Loucy (cell line): ENCODE data around the gene SCEL.
"Not testable (repeated sequence)": the region's sequence is repeated elsewhere in the genome, so short reads cannot be mapped to it uniquely, and the experiment has no call there.

Experiments used
- H2AFZ ChIP-seq: fragments of 200-600 bp; sonication (generic); 2 replicates; pipeline ENCODE4 v1.6.0; 2016; ENCODE audit warnings: antibody characterized with exemption, mild to moderate bottlenecking, low read length, moderate library complexity
- H3F3A ChIP-seq: fragments of 200-600 bp; 2 replicates; pipeline ENCODE4 v1.6.0; 2016; ENCODE audit warnings: antibody characterized with exemption, low read depth, mild to moderate bottlenecking
- H3K27me3 ChIP-seq: fragments of 200-600 bp; sonication (generic); 2 replicates; pipeline ENCODE4 v1.6.1; 2014; ENCODE audit warnings: low read length, mild to moderate bottlenecking; ENCODE audit not compliant: insufficient read depth, poor library complexity, severe bottlenecking
- H3K36me3 ChIP-seq: fragments of 200-600 bp; sonication (generic); 2 replicates; pipeline ENCODE4 v1.6.1; 2016; ENCODE audit warnings: low read length; ENCODE audit not compliant: insufficient read depth
- H3K4me1 ChIP-seq: fragments of 200-600 bp; sonication (generic); 2 replicates; pipeline ENCODE4 v1.5.1; 2014; ENCODE audit warnings: low read length, mild to moderate bottlenecking; ENCODE audit not compliant: insufficient read depth, poor library complexity, severe bottlenecking
- H3K4me2 ChIP-seq: fragments of 200-600 bp; sonication (generic); 2 replicates; pipeline ENCODE4 v1.6.0; 2014; ENCODE audit warnings: antibody characterized with exemption, low read length, low read depth, mild to moderate bottlenecking; ENCODE audit not compliant: poor library complexity, severe bottlenecking
- H3K4me3 ChIP-seq: fragments of 200-600 bp; sonication (generic); 2 replicates; pipeline ENCODE4 v1.5.1; 2014; ENCODE audit warnings: low read length, mild to moderate bottlenecking, mixed read lengths; ENCODE audit not compliant: poor library complexity, severe bottlenecking
- H3K79me2 ChIP-seq: fragments of 200-600 bp; sonication (generic); 2 replicates; pipeline ENCODE4 v1.6.1; 2014; ENCODE audit warnings: low read length; ENCODE audit not compliant: insufficient read depth
- H3K9ac ChIP-seq: fragments of 200-600 bp; sonication (generic); 2 replicates; pipeline ENCODE4 v1.6.0; 2014; ENCODE audit warnings: mild to moderate bottlenecking, low read depth, low read length, moderate library complexity; ENCODE audit not compliant: poor library complexity, severe bottlenecking
- H3K9me2 ChIP-seq: fragments of 200-600 bp; sonication (generic); replicated peaks from 2 replicates; pipeline ENCODE4 v1.6.1; 2016; ENCODE audit warnings: low read depth, low read length, mixed read lengths
- H3K9me3 ChIP-seq: fragments of 200-600 bp; sonication (generic); 2 replicates; pipeline ENCODE4 v1.6.1; 2014; ENCODE audit warnings: mild to moderate bottlenecking, antibody characterized with exemption, low read length, low read depth; ENCODE audit not compliant: insufficient read depth
- H4K20me1 ChIP-seq: fragments of 200-600 bp; sonication (generic); 2 replicates; pipeline ENCODE4 v1.6.0; 2014; ENCODE audit warnings: antibody characterized with exemption, low read length, mild to moderate bottlenecking; ENCODE audit not compliant: insufficient read depth, poor library complexity, severe bottlenecking
- CTCF ChIP-seq: fragments of 200-600 bp; sonication (generic); conservative IDR thresholded peaks from 2 replicates; pipeline ENCODE4 v1.5.1; 2014; ENCODE audit warnings: mild to moderate bottlenecking, antibody characterized with exemption, low read length
- EZH2phosphoT487 ChIP-seq: fragments of 200-600 bp; IDR thresholded peaks from 2 replicates; pipeline ENCODE4 v1.6.1; 2018; ENCODE audit warnings: antibody characterized with exemption, mild to moderate bottlenecking, moderate library complexity, borderline replicate concordance

Gene SCEL

GRCh38 chr13:77637588-77637987, 102.1 kb downstream of the SCEL start:
- TF ChIP-seq EZH2phosphoT487, result no peak
- TF ChIP-seq CTCF, result no peak

GRCh38 chr13:77650409-77650808, 114.9 kb downstream of the SCEL start:
- Histone ChIP-seq H3K27me3 (no peaks in the 10 kb centered on the region), H3K9me2 (no peaks in the 10 kb centered on the region), H3K4me1 (no peaks in the 10 kb centered on the region), H3F3A (no peaks in the 10 kb centered on the region), H2AFZ (no peak overlapping the region), H3K9ac (no peak overlapping the region), H3K36me3 (no peaks in the 10 kb centered on the region), H4K20me1 (no peaks in the 10 kb centered on the region), H3K4me3 (no peak overlapping the region), H3K79me2 (no peaks in the 10 kb centered on the region), H3K4me2 (no peak overlapping the region), H3K9me3 (no peaks in the 10 kb centered on the region; the same call in 1 of the 2 replicates)
- no peak for TF ChIP-seq EZH2phosphoT487
- TF ChIP-seq CTCF, result no peak

More at GRCh38 chr13:77637588-77637987, 102.1 kb downstream of the SCEL start:
- no peaks in the 10 kb centered on the region for H3K79me2 ChIP-seq
- no peak overlapping the region for H3K4me3 ChIP-seq
- no peaks in the 10 kb centered on the region for H3K4me1 ChIP-seq
- no peaks in the 10 kb centered on the region for H3K9me2 ChIP-seq
- no peaks in the 10 kb centered on the region for H4K20me1 ChIP-seq
- H3K36me3 ChIP-seq, result no peaks in the 10 kb centered on the region
- no peaks in the 10 kb centered on the region for H3K27me3 ChIP-seq
- no peak overlapping the region for H3K9ac ChIP-seq
- H2AFZ ChIP-seq, result no peak overlapping the region
- no peaks in the 10 kb centered on the region for H3F3A ChIP-seq
- no peaks in the 10 kb centered on the region for H3K9me3 ChIP-seq
- no peak overlapping the region for H3K4me2 ChIP-seq

- no peaks in the 10 kb centered on the region for H3K79me2 ChIP-seq
- H3K36me3 ChIP-seq, result no peaks in the 10 kb centered on the region
- no peaks in the 10 kb centered on the region for H3K9me2 ChIP-seq
- H3K9me3 ChIP-seq, result no peaks in the 10 kb centered on the region; the same call in 1 of the 2 replicates
- no peak overlapping the region for H3K4me3 ChIP-seq
- H2AFZ ChIP-seq, result no peak overlapping the region
- H4K20me1 ChIP-seq, result no peaks in the 10 kb centered on the region
- H3K4me2 ChIP-seq, result no peak overlapping the region
- TF ChIP-seq CTCF, result no peak
- TF ChIP-seq EZH2phosphoT487, result no peak
- no peaks in the 10 kb centered on the region for H3F3A ChIP-seq
- H3K9ac ChIP-seq, result no peak overlapping the region
- H3K4me1 ChIP-seq, result no peaks in the 10 kb centered on the region
- H3K27me3 ChIP-seq, result no peaks in the 10 kb centered on the region
Observed at GRCh38 chr13:77653301-77653700, 117.8 kb downstream of the SCEL start.

GRCh38 chr13:77660016-77660415, 124.5 kb downstream of the SCEL start:
- not testable (repeated sequence) for H3K4me3 ChIP-seq, H3K36me3 ChIP-seq, H3K79me2 ChIP-seq, H3K9me2 ChIP-seq, H3K4me2 ChIP-seq, H3F3A ChIP-seq, H4K20me1 ChIP-seq, H3K9me3 ChIP-seq, H3K9ac ChIP-seq, H3K4me1 ChIP-seq, H3K27me3 ChIP-seq, H2AFZ ChIP-seq
